Calu3 (cell line): ENCODE results near the gene STPG2. TPM values are rescaled to one million over a fixed set of nuclear protein-coding genes. Genes with fewer than 3 reads are reported as not detected.

ENCODE experiments used
- BruUV-seq: library from RNA; stranded (reverse); fragments of 400-500 nt; replicated peaks from 2 replicates; lab custom pipeline; 2021; lab: Mats Ljungman, UMichigan
- CTCF ChIA-PET: fragments of 300-600 bp; sonication (Branson Sonifier 250); formaldehyde crosslinking; loops from one replicate; lab custom pipeline; 2022; ENCODE audit warnings: antibody characterized with exemption; lab: Charles Lee
- DNase-seq: peaks from one replicate; pipeline ENCODE4 v3.0.0; 2022
- H3K27ac Mint-ChIP-seq: one replicate; pipeline ENCODE4 v1.8.0; 2022; ENCODE audit warnings: mixed read lengths; ENCODE audit not compliant: unreplicated experiment
- H3K27me3 Mint-ChIP-seq: one replicate; pipeline ENCODE4 v1.8.0; 2022; ENCODE audit warnings: mixed read lengths; ENCODE audit not compliant: unreplicated experiment
- H3K36me3 Mint-ChIP-seq: one replicate; pipeline ENCODE4 v1.8.0; 2022; ENCODE audit warnings: mild to moderate bottlenecking, moderate library complexity, mixed read lengths; ENCODE audit not compliant: insufficient read depth, unreplicated experiment
- H3K4me1 Mint-ChIP-seq: one replicate; pipeline ENCODE4 v1.8.0; 2022; ENCODE audit warnings: mild to moderate bottlenecking, low read depth, mixed read lengths; ENCODE audit not compliant: unreplicated experiment
- H3K4me3 Mint-ChIP-seq: one replicate; pipeline ENCODE4 v1.8.0; 2022; ENCODE audit warnings: mild to moderate bottlenecking, low read depth, moderate library complexity, mixed read lengths; ENCODE audit not compliant: unreplicated experiment
- H3K9me3 Mint-ChIP-seq: one replicate; pipeline ENCODE4 v1.8.0; 2022; ENCODE audit warnings: low read depth, mixed read lengths; ENCODE audit not compliant: unreplicated experiment
- intact Hi-C: fragments of 100-400 bp; cut with micrococcal nuclease; formaldehyde crosslinking; loops from one replicate; pipeline ENCODE4 v1.10.0; 2022; ENCODE audit not compliant: unreplicated experiment
- total RNA-seq: library from RNA; stranded (reverse); gene quantifications from 2 replicates; pipeline ENCODE4 v1.2.3, GENCODE V29; 2022
- TF ChIP-seq, protein P1 (sequence below): fragments of 200-600 bp; IDR thresholded peaks from one replicate; pipeline ENCODE4 v1.8.0; 2022; ENCODE audit warnings: antibody characterized with exemption; ENCODE audit not compliant: unreplicated experiment

The STPG2 gene
- total RNA-seq, 1 experiment from 2014 or later: not detected

GRCh38 chr4:98068495-98068894 lies 74.8 kb downstream of the STPG2 start:
- TF ChIP-seq, protein P1, sequence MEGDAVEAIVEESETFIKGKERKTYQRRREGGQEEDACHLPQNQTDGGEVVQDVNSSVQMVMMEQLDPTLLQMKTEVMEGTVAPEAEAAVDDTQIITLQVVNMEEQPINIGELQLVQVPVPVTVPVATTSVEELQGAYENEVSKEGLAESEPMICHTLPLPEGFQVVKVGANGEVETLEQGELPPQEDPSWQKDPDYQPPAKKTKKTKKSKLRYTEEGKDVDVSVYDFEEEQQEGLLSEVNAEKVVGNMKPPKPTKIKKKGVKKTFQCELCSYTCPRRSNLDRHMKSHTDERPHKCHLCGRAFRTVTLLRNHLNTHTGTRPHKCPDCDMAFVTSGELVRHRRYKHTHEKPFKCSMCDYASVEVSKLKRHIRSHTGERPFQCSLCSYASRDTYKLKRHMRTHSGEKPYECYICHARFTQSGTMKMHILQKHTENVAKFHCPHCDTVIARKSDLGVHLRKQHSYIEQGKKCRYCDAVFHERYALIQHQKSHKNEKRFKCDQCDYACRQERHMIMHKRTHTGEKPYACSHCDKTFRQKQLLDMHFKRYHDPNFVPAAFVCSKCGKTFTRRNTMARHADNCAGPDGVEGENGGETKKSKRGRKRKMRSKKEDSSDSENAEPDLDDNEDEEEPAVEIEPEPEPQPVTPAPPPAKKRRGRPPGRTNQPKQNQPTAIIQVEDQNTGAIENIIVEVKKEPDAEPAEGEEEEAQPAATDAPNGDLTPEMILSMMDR: no peak
- Mint-ChIP-seq H3K36me3 (no peaks in the 10 kb centered on the region), H3K4me3 (no peak overlapping the region), H3K27ac (no peak overlapping the region), H3K9me3 (no peaks in the 10 kb centered on the region), H3K4me1 (no peaks in the 10 kb centered on the region), H3K27me3 (no peaks in the 10 kb centered on the region)
- CTCF ChIA-PET: no interaction called here
- DNase-seq: no peak
- intact Hi-C loops: no loop called here
- BruUV-seq: no TSS peak

DNA sequence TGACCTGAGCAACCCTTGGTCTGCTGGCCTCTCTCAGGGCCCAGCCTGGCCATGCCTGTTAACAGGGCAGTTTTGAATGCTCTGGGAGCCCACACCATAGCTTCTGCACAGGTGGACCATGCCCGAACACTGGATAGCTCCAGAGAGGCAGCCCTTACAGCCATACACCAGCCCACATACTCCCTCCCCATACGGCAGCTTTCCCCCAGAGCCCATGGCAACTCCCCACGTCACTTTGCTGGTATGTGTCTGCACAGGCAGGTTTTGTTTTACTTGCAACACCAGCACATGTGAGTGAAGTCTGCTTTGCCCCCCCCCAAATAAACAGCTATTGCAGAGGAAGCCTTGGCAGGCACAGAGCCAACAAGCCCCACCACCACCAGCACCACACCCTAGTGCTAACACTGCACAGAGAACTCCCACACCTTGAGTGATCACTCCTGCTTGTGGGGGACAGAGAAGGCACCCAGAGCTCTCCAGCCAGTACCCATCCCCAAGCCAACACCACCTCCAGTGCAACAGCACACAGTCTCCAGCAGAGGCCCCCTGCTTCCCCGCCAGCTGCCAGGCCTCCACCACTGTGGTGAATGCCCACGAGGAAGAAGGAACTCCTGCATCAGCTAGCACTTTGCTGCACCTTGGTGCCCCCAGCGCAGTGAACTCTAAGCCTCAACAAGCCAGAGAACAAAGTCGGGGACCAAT lies 87.3 kb downstream of the STPG2 start:
- CTCF ChIA-PET: interaction anchor here (0.6 kb wide), 1 partner anchor 310 kb away, joined by 4 read pairs; no protein-coding TSS in a partner anchor
- intact Hi-C loops: no loop called here
- Mint-ChIP-seq H3K36me3 (no peaks in the 10 kb centered on the region), H3K4me1 (no peaks in the 10 kb centered on the region), H3K27ac (no peak overlapping the region), H3K9me3 (no peaks in the 10 kb centered on the region), H3K27me3 (no peaks in the 10 kb centered on the region), H3K4me3 (no peak overlapping the region)
- BruUV-seq: no TSS peak
- DNase-seq: no peak
- TF ChIP-seq, protein P1: no peak

DNA sequence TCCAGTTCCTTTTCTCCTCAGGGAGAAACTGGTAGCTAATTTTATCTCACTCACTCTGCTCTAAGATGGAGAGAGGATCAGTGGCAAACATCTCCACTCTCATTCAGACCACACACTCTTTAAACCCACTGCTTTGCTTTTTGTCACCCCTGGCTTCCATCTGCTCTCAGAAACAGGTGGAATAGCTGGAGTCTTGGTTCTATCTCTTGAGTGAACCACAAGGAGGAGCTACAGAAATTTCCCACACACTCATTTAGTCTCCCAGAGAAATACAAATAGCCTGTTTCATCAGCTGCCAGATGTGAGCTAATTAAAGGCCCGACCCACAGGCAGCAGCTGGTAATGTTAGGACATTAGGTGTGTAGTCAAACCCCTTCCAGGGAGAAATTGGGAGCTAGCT lies 96.6 kb downstream of the STPG2 start:
- CTCF ChIA-PET: interaction anchor here (1.7 kb wide), 1 partner anchor 46 kb away, joined by 5 read pairs; no protein-coding TSS in a partner anchor
- Mint-ChIP-seq H3K27ac (no peak overlapping the region), H3K4me1 (no peaks in the 10 kb centered on the region), H3K4me3 (no peak overlapping the region), H3K27me3 (no peaks in the 10 kb centered on the region), H3K9me3 (no peaks in the 10 kb centered on the region), H3K36me3 (no peaks in the 10 kb centered on the region)
- no TSS peak for BruUV-seq
- DNase-seq: no peak
- intact Hi-C loops: no loop called here
- TF ChIP-seq, protein P1: no peak

- no peak overlapping the region for H3K27ac Mint-ChIP-seq
- intact Hi-C loops: no loop called here
- H3K4me1 Mint-ChIP-seq: no peaks in the 10 kb centered on the region
- CTCF ChIA-PET: no interaction called here
- H3K4me3 Mint-ChIP-seq: no peak overlapping the region
- H3K9me3 Mint-ChIP-seq: peaks cover 5% of the 10 kb centered on the region
- BruUV-seq: no TSS peak
- TF ChIP-seq, protein P1: no peak
- no peak for DNase-seq
- no peaks in the 10 kb centered on the region for H3K27me3 Mint-ChIP-seq
- no peaks in the 10 kb centered on the region for H3K36me3 Mint-ChIP-seq
Observed at GRCh38 chr4:98030059-98030458, 113.2 kb downstream of the STPG2 start.
